KMS-11 (cell line): ENCODE data around the gene HBE1.

Source experiments
- H2AFZ ChIP-seq: fragments of 200-600 bp; sonication (generic); 2 replicates; pipeline ENCODE4 v1.6.1; 2016; ENCODE audit warnings: antibody characterized with exemption, mixed run types, low read depth
- H3K27ac ChIP-seq: fragments of 200-600 bp; sonication (generic); 2 replicates; pipeline ENCODE4 v1.6.1; 2016; ENCODE audit warnings: mild to moderate bottlenecking, mixed run types
- H3K27me3 ChIP-seq: fragments of 200-600 bp; sonication (generic); 2 replicates; pipeline ENCODE4 v1.6.1; 2017; ENCODE audit warnings: mild to moderate bottlenecking, low read depth, mixed run types, moderate library complexity; ENCODE audit not compliant: insufficient read depth
- H3K36me3 ChIP-seq: fragments of 200-600 bp; sonication (generic); 2 replicates; pipeline ENCODE4 v1.6.1; 2017; ENCODE audit warnings: mild to moderate bottlenecking, mixed run types; ENCODE audit not compliant: insufficient read depth
- H3K4me1 ChIP-seq: fragments of 200-600 bp; sonication (generic); 2 replicates; pipeline ENCODE4 v1.6.1; 2016; ENCODE audit warnings: mild to moderate bottlenecking, low read depth, mixed run types; ENCODE audit not compliant: poor library complexity, severe bottlenecking
- H3K4me2 ChIP-seq: fragments of 200-600 bp; sonication (generic); 2 replicates; pipeline ENCODE4 v1.7.0; 2016; ENCODE audit warnings: mild to moderate bottlenecking, mixed run types
- H3K4me3 ChIP-seq: fragments of 200-600 bp; sonication (generic); IDR thresholded peaks from 2 replicates; pipeline ENCODE4 v1.6.1; 2017; ENCODE audit warnings: low read depth, low read length, mixed read lengths; ENCODE audit not compliant: insufficient read depth
- H3K79me2 ChIP-seq: fragments of 200-600 bp; sonication (generic); 2 replicates; pipeline ENCODE4 v1.6.1; 2016; ENCODE audit warnings: low read depth, mixed run types; ENCODE audit not compliant: insufficient read depth
- H3K9ac ChIP-seq: fragments of 200-600 bp; sonication (generic); 2 replicates; pipeline ENCODE4 v1.6.1; 2016; ENCODE audit warnings: mild to moderate bottlenecking, mixed run types
- H4K20me1 ChIP-seq: fragments of 200-600 bp; sonication (generic); 2 replicates; pipeline ENCODE4 v1.6.1; 2016; ENCODE audit warnings: mild to moderate bottlenecking, mixed run types; ENCODE audit not compliant: insufficient read depth
- TF ChIP-seq, protein P1 (sequence below): fragments of 200-600 bp; sonication (generic); conservative IDR thresholded peaks from 2 replicates; pipeline ENCODE4 v1.6.1; 2017; ENCODE audit warnings: low read depth, mild to moderate bottlenecking, antibody characterized with exemption, low read length, moderate library complexity, mixed read lengths

The HBE1 gene

GRCh38 chr11:5247472-5248192 lies 22.1 kb downstream of the HBE1 start:
- peaks cover 8% of the 10 kb centered on the region for H3K4me1 ChIP-seq

GRCh38 chr11:5246772-5247471 lies 22.8 kb downstream of the HBE1 start:
- Histone ChIP-seq H3K27ac (no peak overlapping the region), H3K4me1 (peaks cover 8% of the 10 kb centered on the region), H2AFZ (no peak overlapping the region), H3K4me2 (no peak overlapping the region), H4K20me1 (no peaks in the 10 kb centered on the region), H3K4me3 (no peak overlapping the region), H3K27me3 (no peaks in the 10 kb centered on the region), H3K79me2 (no peaks in the 10 kb centered on the region), H3K36me3 (no peaks in the 10 kb centered on the region), H3K9ac (no peak overlapping the region)
- TF ChIP-seq, protein P1, sequence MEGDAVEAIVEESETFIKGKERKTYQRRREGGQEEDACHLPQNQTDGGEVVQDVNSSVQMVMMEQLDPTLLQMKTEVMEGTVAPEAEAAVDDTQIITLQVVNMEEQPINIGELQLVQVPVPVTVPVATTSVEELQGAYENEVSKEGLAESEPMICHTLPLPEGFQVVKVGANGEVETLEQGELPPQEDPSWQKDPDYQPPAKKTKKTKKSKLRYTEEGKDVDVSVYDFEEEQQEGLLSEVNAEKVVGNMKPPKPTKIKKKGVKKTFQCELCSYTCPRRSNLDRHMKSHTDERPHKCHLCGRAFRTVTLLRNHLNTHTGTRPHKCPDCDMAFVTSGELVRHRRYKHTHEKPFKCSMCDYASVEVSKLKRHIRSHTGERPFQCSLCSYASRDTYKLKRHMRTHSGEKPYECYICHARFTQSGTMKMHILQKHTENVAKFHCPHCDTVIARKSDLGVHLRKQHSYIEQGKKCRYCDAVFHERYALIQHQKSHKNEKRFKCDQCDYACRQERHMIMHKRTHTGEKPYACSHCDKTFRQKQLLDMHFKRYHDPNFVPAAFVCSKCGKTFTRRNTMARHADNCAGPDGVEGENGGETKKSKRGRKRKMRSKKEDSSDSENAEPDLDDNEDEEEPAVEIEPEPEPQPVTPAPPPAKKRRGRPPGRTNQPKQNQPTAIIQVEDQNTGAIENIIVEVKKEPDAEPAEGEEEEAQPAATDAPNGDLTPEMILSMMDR, result no peak

More at GRCh38 chr11:5247472-5248192, 22.1 kb downstream of the HBE1 start:
- no peaks in the 10 kb centered on the region for H3K27me3 ChIP-seq
- no peaks in the 10 kb centered on the region for H3K79me2 ChIP-seq
- no peak overlapping the region for H3K4me3 ChIP-seq
- H3K9ac ChIP-seq, result no peak overlapping the region
- H3K27ac ChIP-seq, result no peak overlapping the region
- H3K4me2 ChIP-seq, result no peak overlapping the region
- H2AFZ ChIP-seq, result no peak overlapping the region
- TF ChIP-seq, protein P1, result no peak
- no peaks in the 10 kb centered on the region for H4K20me1 ChIP-seq
- no peaks in the 10 kb centered on the region for H3K36me3 ChIP-seq

DNA sequence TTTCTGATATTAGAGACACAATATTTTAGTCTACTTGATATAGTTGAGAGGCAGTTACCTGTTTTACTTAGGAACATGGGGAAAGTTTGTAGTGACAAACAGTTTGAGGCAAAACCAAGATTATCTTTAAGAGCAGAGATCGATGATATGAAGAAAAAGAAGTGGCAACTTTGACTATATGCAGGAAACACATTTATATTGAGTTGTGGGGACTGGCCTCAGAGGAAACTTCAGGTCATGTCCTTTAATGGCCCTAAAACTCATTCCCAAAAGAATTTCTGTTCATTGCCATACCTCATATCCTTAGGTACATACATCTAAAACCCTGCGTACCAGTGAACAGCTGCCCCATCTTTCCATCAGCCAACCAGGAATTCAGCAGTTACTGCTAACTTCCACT lies 24.6 kb downstream of the HBE1 start:
- Histone ChIP-seq H3K36me3 (no peaks in the 10 kb centered on the region), H3K9ac (no peak overlapping the region), H3K4me1 (peaks cover 8% of the 10 kb centered on the region), H3K4me3 (no peak overlapping the region), H3K27ac (no peak overlapping the region), H4K20me1 (no peaks in the 10 kb centered on the region), H3K27me3 (no peaks in the 10 kb centered on the region), H3K4me2 (no peak overlapping the region), H3K79me2 (no peaks in the 10 kb centered on the region), H2AFZ (no peak overlapping the region)
- TF ChIP-seq, protein P1, result no peak

GRCh38 chr11:5243816-5244180 lies 25.9 kb downstream of the HBE1 start:
- TF ChIP-seq, protein P1, result no peak
- Histone ChIP-seq H3K36me3 (no peaks in the 10 kb centered on the region), H2AFZ (no peak overlapping the region), H3K27me3 (no peaks in the 10 kb centered on the region), H3K4me2 (no peak overlapping the region), H3K9ac (no peak overlapping the region), H3K4me1 (peaks cover 8% of the 10 kb centered on the region), H4K20me1 (no peaks in the 10 kb centered on the region), H3K27ac (no peak overlapping the region), H3K4me3 (no peak overlapping the region), H3K79me2 (no peaks in the 10 kb centered on the region)
